ENCODE measurements around the gene GRID1.
"Not testable (repeated sequence)": the region's sequence is repeated elsewhere in the genome, so short reads cannot be mapped to it uniquely, and the experiment has no call there.

The GRID1 gene

GRCh38 chr10:85888559-85888958, 478.0 kb downstream of the GRID1 start:
- DNase-seq: no peak

GRCh38 chr10:85888004-85888403, 478.6 kb downstream of the GRID1 start:
- DNase-seq: no peak

GRCh38 chr10:85874208-85874607, 492.4 kb downstream of the GRID1 start:
- DNase-seq: no peak

- no peak for DNase-seq
These were observed 493.5 kb downstream of the GRID1 start for GRCh38 chr10:85873063-85873462.

GRCh38 chr10:85868627-85869499, 497.7 kb downstream of the GRID1 start:
- DNase-seq: no peak

- DNase-seq: no peak
These were observed 501.6 kb downstream of the GRID1 start for GRCh38 chr10:85864868-85865526.

- DNase-seq: no peak
These were observed 502.4 kb downstream of the GRID1 start for GRCh38 chr10:85864173-85864549.

- no peak for DNase-seq
These were observed 503.1 kb downstream of the GRID1 start for GRCh38 chr10:85863301-85864172.

- DNase-seq: no peak
These were observed 503.8 kb downstream of the GRID1 start for GRCh38 chr10:85862771-85863170.

GRCh38 chr10:85861513-85862197, 504.9 kb downstream of the GRID1 start:
- no peak for DNase-seq

- DNase-seq: no peak
These were observed 506.7 kb downstream of the GRID1 start for GRCh38 chr10:85859859-85860258.

GRCh38 chr10:85858776-85859515, 507.6 kb downstream of the GRID1 start:
- DNase-seq: no peak

- DNase-seq: no peak
These were observed 508.8 kb downstream of the GRID1 start for GRCh38 chr10:85857791-85858190.

GRCh38 chr10:85857305-85857704, 509.3 kb downstream of the GRID1 start:
- DNase-seq: no peak

- no peak for DNase-seq
These were observed 514.7 kb downstream of the GRID1 start for GRCh38 chr10:85851934-85852333.

- DNase-seq: no peak
These were observed 515.3 kb downstream of the GRID1 start for GRCh38 chr10:85851325-85851724.

GRCh38 chr10:85850736-85851135, 515.9 kb downstream of the GRID1 start:
- no peak for DNase-seq

GRCh38 chr10:85849315-85849714, 517.3 kb downstream of the GRID1 start:
- no peak for DNase-seq

- no peak for DNase-seq
These were observed 517.8 kb downstream of the GRID1 start for GRCh38 chr10:85848756-85849155.

GRCh38 chr10:85847085-85847484, 519.5 kb downstream of the GRID1 start:
- DNase-seq: no peak

GRCh38 chr10:85838660-85839059, 527.9 kb downstream of the GRID1 start:
- DNase-seq: not testable (repeated sequence)

- DNase-seq: no peak
These were observed 533.6 kb downstream of the GRID1 start for GRCh38 chr10:85832988-85833387.

All from CD4-positive, alpha-beta T cell treated with Interleukin-1 beta for 1 hour (primary cell).